Measurements from ENCODE around the gene CD2. TPM values are rescaled to one million over a fixed set of nuclear protein-coding genes. Genes with fewer than 3 reads are reported as not detected.

The CD2 gene
- total and polyA plus RNA-seq, 8 donors: 0.16 to 1.9 (median 0.79) TPM

GRCh38 chr1:116722016-116722838, 32.0 kb upstream of the CD2 start:
- H3K27me3 ChIP-seq: no peaks in the 10 kb centered on the region
- H3K27ac ChIP-seq: no peak overlapping the region
- H3K4me1 ChIP-seq: no peaks in the 10 kb centered on the region
- H3K4me3 ChIP-seq: no peak overlapping the region
- DNase-seq: no peak
- no peak for FAIRE-seq
- no peak for ATAC-seq
- intact Hi-C loops (cut with DNase I): no loop called here
- no peak for TF ChIP-seq CTCF (IDR thresholded peaks at IDR 0.05)
- WGBS, 2 donors: 90 to 93% methylated on average over 4 of the region's 4 CpGs
- H3K36me3 ChIP-seq: no peaks in the 10 kb centered on the region
- no peaks in the 10 kb centered on the region for H3K9me3 ChIP-seq

- 36 to 41% methylated on average over 7 of the region's 7 CpGs for WGBS, 2 donors
- no peaks in the 10 kb centered on the region for H3K4me1 ChIP-seq
- ATAC-seq (peak in 3 of 4 donors; percentile 69 to 81 (median 79)), FAIRE-seq (no peak), DNase-seq (peak in 5 of 6 donors; percentile 42 to 67 (median 63))
- H3K27me3 ChIP-seq: no peaks in the 10 kb centered on the region
- intact Hi-C loops (cut with DNase I): no loop called here
- no peak overlapping the region for H3K27ac ChIP-seq
- no peaks in the 10 kb centered on the region for H3K9me3 ChIP-seq
- H3K4me3 ChIP-seq: no peak overlapping the region
- no peaks in the 10 kb centered on the region for H3K36me3 ChIP-seq
- TF ChIP-seq CTCF (IDR thresholded peaks at IDR 0.05): peak; percentile 57 to 72 (median 64)
Observed at GRCh38 chr1:116724765-116725375, 29.4 kb upstream of the CD2 start.

GRCh38 chr1:116725798-116726197, 28.4 kb upstream of the CD2 start:
- DNase-seq (no peak), ATAC-seq (no peak), FAIRE-seq (no peak)
- no peaks in the 10 kb centered on the region for H3K27me3 ChIP-seq
- intact Hi-C loops (cut with DNase I): no loop called here
- 48 to 69% methylated on average over 3 of the region's 3 CpGs for WGBS, 2 donors
- H3K27ac ChIP-seq: no peak overlapping the region
- H3K9me3 ChIP-seq: no peaks in the 10 kb centered on the region
- H3K36me3 ChIP-seq: no peaks in the 10 kb centered on the region
- no peak for TF ChIP-seq CTCF (IDR thresholded peaks at IDR 0.05)
- no peaks in the 10 kb centered on the region for H3K4me1 ChIP-seq
- no peak overlapping the region for H3K4me3 ChIP-seq

GRCh38 chr1:116726872-116727820, 27.1 kb upstream of the CD2 start:
- Histone ChIP-seq H3K4me1 (no peaks in the 10 kb centered on the region), H3K27ac (no peak overlapping the region), H3K27me3 (no peaks in the 10 kb centered on the region), H3K4me3 (no peak overlapping the region), H3K36me3 (no peaks in the 10 kb centered on the region), H3K9me3 (no peaks in the 10 kb centered on the region)
- no peak for ATAC-seq
- no peak for DNase-seq
- intact Hi-C loops (cut with DNase I): no loop called here
- FAIRE-seq: no peak
- TF ChIP-seq CTCF (IDR thresholded peaks at IDR 0.05): no peak
- WGBS, 2 donors: 89 to 92% methylated on average over 5 of the region's 5 CpGs
